ENCODE data around the gene ZWILCH. TPM values are rescaled to one million over a fixed set of nuclear protein-coding genes. Genes with fewer than 3 reads are reported as not detected.

Gene ZWILCH
- total and polyA plus RNA-seq, 9 of the 15 experiments (the other 6 are each of a cell fraction or from before 2014, with no cell fraction given) = 32.8 to 94.2 (median 52.1) TPM

GRCh38 chr15:66570842-66571478 is 65.8 kb downstream of the ZWILCH start:
- Histone ChIP-seq H3K79me2 (ENCODE audit: control insufficient read depth, insufficient read depth, low read length) (no peaks in the 10 kb centered on the region), H3K9me1 (ENCODE audit: control insufficient read depth, insufficient read depth, low read length) (no peaks in the 10 kb centered on the region), H2AFZ (ENCODE audit: low read depth, low read length) (no peak overlapping the region), H3K36me3 (ENCODE audit: control insufficient read depth, insufficient read depth, low read length) (no peaks in the 10 kb centered on the region), H3K27ac (ENCODE audit: extremely low read depth, low read depth, low read length) (no peak overlapping the region), H3K4me2 (ENCODE audit: insufficient read depth, low read length) (no peak overlapping the region), H3K27me3 (ENCODE audit: control insufficient read depth in 2 of 2, insufficient read depth in 2 of 2, low read length in 2 of 2) (no peaks in the 10 kb centered on the region; a peak in 1 of 5 replicates), H3K4me3 (no peak overlapping the region), H3K9me3 (replicated peaks; ENCODE audit: control insufficient read depth, insufficient read depth, low read depth, low read length) (no peaks in the 10 kb centered on the region), H3K9ac (ENCODE audit: insufficient read depth in 1 of 2, low read depth in 2 of 2, low read length in 2 of 2) (no peak overlapping the region), H3K4me1 (replicated peaks in 1 of 2; ENCODE audit: control insufficient read depth in 2 of 2, insufficient read depth in 2 of 2, low read length in 2 of 2) (peaks cover 2 to 8% of the 10 kb centered on the region in 2 experiments; a peak in 3 of 5 replicates), H4K20me1 (replicated peaks; ENCODE audit: control insufficient read depth, insufficient read depth, low read length) (no peaks in the 10 kb centered on the region)
- 51% methylated on average over 5 of the region's 6 CpGs for WGBS (ENCODE audit: insufficient coverage, low coverage, missing lambda C conversion rate)
- intact Hi-C loops (cut with micrococcal nuclease) = no loop called here
- ATAC-seq = no peak
- FAIRE-seq = no peak
- BruUV-seq (replicated peaks) = no TSS peak
- no peak for DNase-seq (ENCODE audit: extremely low read depth in 1 of 4, low spot score in 3 of 4)
- CTCF ChIA-PET (ENCODE audit: low intra/inter-chr PET ratio) = no interaction called here
- in situ Hi-C loops (cut with MboI) = no loop called here
- TF ChIP-seq ZNF395 (CRISPR knock-in tag; IDR thresholded peaks at IDR 0.05) = no peak
- TF ChIP-seq ZNF431 (CRISPR knock-in tag; IDR thresholded peaks at IDR 0.05) = peak; percentile 80
- POLR2A ChIA-PET = interaction anchor here (0.6 to 2.7 kb wide), 3 partner anchors 9 to 160 kb away, joined by 3 to 20 read pairs (median 3); no protein-coding TSS in a partner anchor

DNA sequence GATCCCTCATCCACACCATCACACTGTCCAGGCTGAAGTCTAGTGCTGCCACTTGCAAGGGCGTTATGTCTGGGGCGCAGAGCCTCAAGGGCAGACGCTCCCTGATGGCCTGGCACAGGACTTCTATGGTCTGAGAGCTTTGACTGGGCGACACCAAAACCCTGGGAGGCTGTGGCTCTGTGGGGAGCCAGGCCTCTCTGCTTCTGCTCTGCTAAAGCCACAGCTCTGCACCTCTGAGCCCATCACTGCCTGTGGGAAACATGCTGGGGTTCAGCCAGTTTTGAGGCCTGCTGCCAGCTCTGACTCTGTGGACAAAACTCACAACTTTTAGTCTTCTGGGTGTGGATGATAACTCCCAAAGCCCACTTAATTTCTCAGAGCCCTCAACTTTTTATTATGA is 67.0 kb downstream of the ZWILCH start:
- H3K27ac ChIP-seq (ENCODE audit: extremely low read depth, low read depth, low read length) = no peak overlapping the region
- DNase-seq (ENCODE audit: extremely low read depth in 1 of 4, low spot score in 3 of 4) (no peak), FAIRE-seq (no peak), ATAC-seq (no peak)
- H3K79me2 ChIP-seq (ENCODE audit: control insufficient read depth, insufficient read depth, low read length) = no peaks in the 10 kb centered on the region
- 52% methylated on average over 4 of the region's 4 CpGs for WGBS (ENCODE audit: insufficient coverage, low coverage, missing lambda C conversion rate)
- BruUV-seq (replicated peaks) = no TSS peak
- H3K9ac ChIP-seq (ENCODE audit: insufficient read depth in 1 of 2, low read depth in 2 of 2, low read length in 2 of 2) = 0 out of 4 replicates have a peak overlapping the region, but pooled peaks of 1 of the 2 experiments have one; percentile 65
- H3K4me3 ChIP-seq = no peak overlapping the region
- no peak for TF ChIP-seq ZSCAN32 (CRISPR knock-in tag; IDR thresholded peaks at IDR 0.05)
- no peak for TF ChIP-seq CEBPG (CRISPR knock-in tag; IDR thresholded peaks at IDR 0.05)
- TF ChIP-seq CEBPG (tag; conservative IDR thresholded peaks at IDR 0.05 in 1 of 2, IDR thresholded peaks at IDR 0.05 in 1 of 2) = no peak
- no peak for TF ChIP-seq NR2C1 (IDR thresholded peaks at IDR 0.05)
- TF ChIP-seq NR2C1 (tag; IDR thresholded peaks at IDR 0.05) = no peak
- TF ChIP-seq GTF2F1 (IDR thresholded peaks at IDR 0.05; ENCODE audit: low read depth, low read length) = no peak
- no peak for TF ChIP-seq KLF1 (tag; IDR thresholded peaks at IDR 0.05)
- TF ChIP-seq NRF1 (conservative IDR thresholded peaks at IDR 0.05 in 1 of 2, IDR thresholded peaks at IDR 0.05 in 1 of 2) = no peak
- no peak for TF ChIP-seq ZNF764 (CRISPR knock-in tag; IDR thresholded peaks at IDR 0.05; ENCODE audit: low read depth)
- in situ Hi-C loops (cut with MboI) = no loop called here
- intact Hi-C loops (cut with micrococcal nuclease) = no loop called here
- CTCF ChIA-PET (ENCODE audit: low intra/inter-chr PET ratio) = no interaction called here
- no peaks in the 10 kb centered on the region for H3K9me3 ChIP-seq (replicated peaks; ENCODE audit: control insufficient read depth, insufficient read depth, low read depth, low read length)
- H4K20me1 ChIP-seq (replicated peaks; ENCODE audit: control insufficient read depth, insufficient read depth, low read length) = no peaks in the 10 kb centered on the region
- no peaks in the 10 kb centered on the region; a peak in 1 of 5 replicates for H3K27me3 ChIP-seq (ENCODE audit: control insufficient read depth in 2 of 2, insufficient read depth in 2 of 2, low read length in 2 of 2)
- no peak overlapping the region for H3K4me2 ChIP-seq (ENCODE audit: insufficient read depth, low read length)
- H2AFZ ChIP-seq (ENCODE audit: low read depth, low read length) = no peak overlapping the region
- H3K4me1 ChIP-seq (replicated peaks in 1 of 2; ENCODE audit: control insufficient read depth in 2 of 2, insufficient read depth in 2 of 2, low read length in 2 of 2) = peaks cover under 1 to 2% of the 10 kb centered on the region in 2 experiments; a peak in 2 of 5 replicates
- H3K36me3 ChIP-seq (ENCODE audit: control insufficient read depth, insufficient read depth, low read length) = no peaks in the 10 kb centered on the region
- no peaks in the 10 kb centered on the region for H3K9me1 ChIP-seq (ENCODE audit: control insufficient read depth, insufficient read depth, low read length)
- POLR2A ChIA-PET = interaction anchor here (0.6 to 2.7 kb wide), 2 partner anchors 10 to 11 kb away, joined by 3 to 20 read pairs; no protein-coding TSS in a partner anchor
